ENCODE data around the gene UBE3A.

- no peak for TF ChIP-seq KLF16 (IDR thresholded peaks at IDR 0.05)
- TF ChIP-seq MEF2A (IDR thresholded peaks at IDR 0.05; ENCODE audit: control insufficient read depth, low read depth, low read length): no peak
- no peak for TF ChIP-seq HNRNPUL1 (IDR thresholded peaks at IDR 0.05; ENCODE audit: low read length)
- no peak for TF ChIP-seq ESRRA (IDR thresholded peaks at IDR 0.05; ENCODE audit: borderline replicate concordance, low read depth)
- TF ChIP-seq ZKSCAN3 (CRISPR knock-in tag; IDR thresholded peaks at IDR 0.05): no peak
- no peak for TF ChIP-seq ATF7 (IDR thresholded peaks at IDR 0.05)
- no peak for TF ChIP-seq CTCF (IDR thresholded peaks at IDR 0.05 in 2 of 3, conservative IDR thresholded peaks at IDR 0.05 in 1 of 3; ENCODE audit: insufficient read depth in 2 of 3, low read depth in 1 of 3, low read length in 3 of 3)
- TF ChIP-seq ZNF124 (CRISPR knock-in tag; IDR thresholded peaks at IDR 0.05): no peak
- no peak for TF ChIP-seq TEAD4 (IDR thresholded peaks at IDR 0.05; ENCODE audit: low read length)
- TF ChIP-seq TEAD4 (CRISPR knock-in tag; IDR thresholded peaks at IDR 0.05; ENCODE audit: borderline replicate concordance): no peak
- no peak for TF ChIP-seq IRF2 (CRISPR knock-in tag; IDR thresholded peaks at IDR 0.05)
Measured at GRCh38 chr15:25391971-25392721, 46.7 kb downstream of the UBE3A start.
